ENCODE measurements around the gene PKP2. TPM values are rescaled to one million over a fixed set of nuclear protein-coding genes. Genes with fewer than 3 reads are reported as not detected.

PKP2 gene
- total RNA-seq, 1 experiment from 2014 or later: 18.4 TPM

GRCh38 chr12:32917094-32917611 lies 20.6 kb upstream of the PKP2 start:
- no peak overlapping the region for H3K23ac ChIP-seq (ENCODE audit: insufficient read length, low read depth, low read length)
- no peak overlapping the region for H3K27ac Mint-ChIP-seq

More at GRCh38 chr12:32917094-32917611, 20.6 kb upstream of the PKP2 start:
- no peaks in the 10 kb centered on the region for H3K27me3 ChIP-seq (ENCODE audit: insufficient read depth, low read length)
- no peak overlapping the region for H2AFZ ChIP-seq (ENCODE audit: low read length)
- no peak for TF ChIP-seq CTCF (conservative IDR thresholded peaks at IDR 0.05)
- no peak overlapping the region for H3K4me2 ChIP-seq (ENCODE audit: insufficient read depth, insufficient read length, low read length)
- Mint-ChIP-seq H3K4me3 (no peak overlapping the region), H3K36me3 (ENCODE audit: insufficient read depth in 1 of 3, low read depth in 3 of 3) (no peaks in the 10 kb centered on the region), H3K27me3 (ENCODE audit: low read depth) (no peaks in the 10 kb centered on the region), H3K4me1 (no peaks in the 10 kb centered on the region), H3K9me3 (no peaks in the 10 kb centered on the region; a peak in 1 of 5 replicates)
- no peak overlapping the region for H4K5ac ChIP-seq (ENCODE audit: insufficient read length, low read depth, low read length)
- H4K20me1 ChIP-seq (ENCODE audit: control insufficient read depth, insufficient read depth, insufficient read length): no peaks in the 10 kb centered on the region
- no peaks in the 10 kb centered on the region for H3K23me2 ChIP-seq (ENCODE audit: insufficient read length, low read depth, low read length, poor library complexity, severe bottlenecking)
- no peak overlapping the region for H3K4ac ChIP-seq (ENCODE audit: low read depth, low read length)
- H2BK15ac ChIP-seq (ENCODE audit: low read depth, low read length): no peak overlapping the region
- H2BK20ac ChIP-seq (ENCODE audit: low read depth, low read length, poor library complexity, severe bottlenecking): no peak overlapping the region
- no peak overlapping the region for H3T11ph ChIP-seq (ENCODE audit: low read length)
- no peak overlapping the region for H2BK12ac ChIP-seq (ENCODE audit: insufficient read length, low read depth, low read length)
- H3K9ac ChIP-seq (ENCODE audit: extremely low read depth, insufficient read length, low read length): no peak overlapping the region
- H3K79me2 ChIP-seq (ENCODE audit: insufficient read depth, low read length): no peaks in the 10 kb centered on the region
- H4K8ac ChIP-seq (replicated peaks; ENCODE audit: insufficient read length, low read depth, low read length): no peak overlapping the region
- no peak overlapping the region for H3K18ac ChIP-seq (ENCODE audit: insufficient read length, low read depth, low read length)
- no peak overlapping the region for H4K91ac ChIP-seq (ENCODE audit: insufficient read length, low read depth, low read length)
- H3K27ac ChIP-seq (ENCODE audit: insufficient read length, low read depth, low read length): no peak overlapping the region
- H2AK5ac ChIP-seq (ENCODE audit: insufficient read length, low read length): no peak overlapping the region
- no peaks in the 10 kb centered on the region for H3K4me1 ChIP-seq (ENCODE audit: insufficient read depth, low read length)
- no peak overlapping the region for H2BK120ac ChIP-seq (ENCODE audit: low read depth, low read length, poor library complexity, severe bottlenecking)
- H3K79me1 ChIP-seq (ENCODE audit: insufficient read depth, low read depth, low read length, poor library complexity, severe bottlenecking): no peaks in the 10 kb centered on the region
- H3K56ac ChIP-seq (ENCODE audit: insufficient read length, low read depth, low read length): no peak overlapping the region
- no peaks in the 10 kb centered on the region for H3K9me3 ChIP-seq (ENCODE audit: control insufficient read depth, low read depth, low read length)
- no peak overlapping the region for H2BK5ac ChIP-seq (ENCODE audit: insufficient read length, low read length)
- no peak overlapping the region for H3K14ac ChIP-seq (ENCODE audit: insufficient read depth, low read length)
- DNase-seq: no peak
